Measurements from ENCODE around the gene CTNNA2. TPM values are rescaled to one million over a fixed set of nuclear protein-coding genes. Genes with fewer than 3 reads are reported as not detected.

The CTNNA2 gene
- polyA plus RNA-seq, 1 of the 3 experiments (the other 2 are of a cell fraction): 0.30 TPM

- Histone ChIP-seq H2AFZ (ENCODE audit: low read depth) (no peak overlapping the region), H3K36me3 (replicated peaks in 1 of 2; ENCODE audit: control insufficient read depth in 1 of 2, insufficient read depth in 2 of 2, low read length in 1 of 2) (no peaks in the 10 kb centered on the region), H3K9ac (no peak overlapping the region), H3K27ac (ENCODE audit: low read depth in 2 of 2, low read length in 1 of 2) (no peak overlapping the region), H3K4me2 (no peak overlapping the region), H3K4me1 (ENCODE audit: control insufficient read depth in 1 of 2, insufficient read depth in 2 of 2, low read depth in 1 of 2, low read length in 1 of 2) (peaks cover 0 to 2% of the 10 kb centered on the region in 2 experiments; a peak in 1 of 4 replicates), H3K79me2 (ENCODE audit: insufficient read depth) (no peaks in the 10 kb centered on the region), H3F3A (replicated peaks; ENCODE audit: insufficient read depth) (no peaks in the 10 kb centered on the region), H4K20me1 (ENCODE audit: insufficient read depth) (no peaks in the 10 kb centered on the region), H3K9me2 (no peaks in the 10 kb centered on the region), H3K4me3 (ENCODE audit: low read depth in 2 of 2, low read length in 1 of 2) (no peak overlapping the region), H3K27me3 (ENCODE audit: insufficient read depth) (no peaks in the 10 kb centered on the region), H3K9me3 (no peaks in the 10 kb centered on the region)
- no peak for DNase-seq
- POLR2A ChIA-PET: no interaction called here
- TF ChIP-seq CTCF (IDR thresholded peaks at IDR 0.05) (no peak), RAD21 (IDR thresholded peaks at IDR 0.05; ENCODE audit: low read length) (no peak), FOXM1 (IDR thresholded peaks at IDR 0.05; ENCODE audit: low read depth) (no peak), JUND (IDR thresholded peaks at IDR 0.05) (no peak), FOSL2 (IDR thresholded peaks at IDR 0.05; ENCODE audit: borderline replicate concordance, low read depth) (no peak), NRF1 (IDR thresholded peaks at IDR 0.05; ENCODE audit: low read depth, low read length) (no peak), POLR2AphosphoS5 (IDR thresholded peaks at IDR 0.05; ENCODE audit: low read depth, low read length) (no peak), ZBTB33 (IDR thresholded peaks at IDR 0.05; ENCODE audit: borderline replicate concordance, low read depth) (no peak), ELF1 (IDR thresholded peaks at IDR 0.05) (no peak), YY1 (IDR thresholded peaks at IDR 0.05; ENCODE audit: low read depth) (no peak), EP300 (IDR thresholded peaks at IDR 0.05; ENCODE audit: borderline replicate concordance in 1 of 2, low read depth in 1 of 2, low read length in 1 of 2) (no peak), EZH2phosphoT487 (IDR thresholded peaks at IDR 0.05; ENCODE audit: borderline replicate concordance, low read depth) (no peak)
- 48% methylated on average over 5 of the region's 5 CpGs for WGBS (ENCODE audit: low lambda C conversion rate)
- CTCF ChIA-PET: interaction anchor here (0.8 to 1.9 kb wide), 5 partner anchors 9 to 48 kb away, joined by 3 to 4 read pairs (median 3); no protein-coding TSS in a partner anchor
Measured at GRCh38 chr2:79980816-79981215, 468.0 kb downstream of the CTNNA2 start.

- H3K4me2 ChIP-seq: no peak overlapping the region
- CTCF ChIA-PET: interaction anchor here (0.8 to 1.9 kb wide), 5 partner anchors 10 to 47 kb away, joined by 3 to 4 read pairs (median 3); no protein-coding TSS in a partner anchor
Measured at GRCh38 chr2:79981316-79981715, 468.5 kb downstream of the CTNNA2 start.

More at GRCh38 chr2:79981316-79981715, 468.5 kb downstream of the CTNNA2 start:
- TF ChIP-seq PBX3 (IDR thresholded peaks at IDR 0.05) (no peak), SMC3 (IDR thresholded peaks at IDR 0.05; ENCODE audit: low read depth, low read length) (no peak), EZH2phosphoT487 (IDR thresholded peaks at IDR 0.05; ENCODE audit: borderline replicate concordance, low read depth) (no peak), ELF1 (IDR thresholded peaks at IDR 0.05) (no peak), GATA2 (CRISPR knock-in tag; IDR thresholded peaks at IDR 0.05) (no peak), NRF1 (IDR thresholded peaks at IDR 0.05; ENCODE audit: low read depth, low read length) (no peak), RFX5 (IDR thresholded peaks at IDR 0.05; ENCODE audit: low read length) (no peak), MAX (IDR thresholded peaks at IDR 0.05; ENCODE audit: low read depth) (no peak), FOXJ3 (CRISPR knock-in tag; IDR thresholded peaks at IDR 0.05) (no peak), YY1 (IDR thresholded peaks at IDR 0.05; ENCODE audit: low read depth) (no peak), CHD2 (IDR thresholded peaks at IDR 0.05; ENCODE audit: low read length, partially characterized antibody) (no peak), RXRA (IDR thresholded peaks at IDR 0.05; ENCODE audit: borderline replicate concordance, low read depth) (no peak), EP300 (IDR thresholded peaks at IDR 0.05; ENCODE audit: borderline replicate concordance in 1 of 2, low read depth in 1 of 2, low read length in 1 of 2) (no peak), FOXM1 (IDR thresholded peaks at IDR 0.05; ENCODE audit: low read depth) (no peak), USF1 (IDR thresholded peaks at IDR 0.05; ENCODE audit: borderline replicate concordance, low read depth) (no peak)
- H3F3A ChIP-seq (replicated peaks; ENCODE audit: insufficient read depth): no peaks in the 10 kb centered on the region
- H2AFZ ChIP-seq (ENCODE audit: low read depth): no peak overlapping the region
- no peaks in the 10 kb centered on the region for H3K9me2 ChIP-seq
- POLR2A ChIA-PET: no interaction called here
- no peak for DNase-seq
- no peaks in the 10 kb centered on the region for H3K27me3 ChIP-seq (ENCODE audit: insufficient read depth)
- 38% methylated on average over 3 of the region's 3 CpGs for WGBS (ENCODE audit: low lambda C conversion rate)
- H3K36me3 ChIP-seq (replicated peaks in 1 of 2; ENCODE audit: control insufficient read depth in 1 of 2, insufficient read depth in 2 of 2, low read length in 1 of 2): no peaks in the 10 kb centered on the region
- H3K27ac ChIP-seq (ENCODE audit: low read depth in 2 of 2, low read length in 1 of 2): no peak overlapping the region
- H3K4me3 ChIP-seq (ENCODE audit: low read depth in 2 of 2, low read length in 1 of 2): no peak overlapping the region
- H3K79me2 ChIP-seq (ENCODE audit: insufficient read depth): no peaks in the 10 kb centered on the region
- H3K4me1 ChIP-seq (ENCODE audit: control insufficient read depth in 1 of 2, insufficient read depth in 2 of 2, low read depth in 1 of 2, low read length in 1 of 2): peaks cover 0 to 2% of the 10 kb centered on the region in 2 experiments; a peak in 1 of 4 replicates
- no peak overlapping the region for H3K9ac ChIP-seq
- H3K9me3 ChIP-seq: no peaks in the 10 kb centered on the region
- H4K20me1 ChIP-seq (ENCODE audit: insufficient read depth): no peaks in the 10 kb centered on the region

All from SK-N-SH (cell line).